Ectodermal cell (in vitro differentiated cells): Measurements from ENCODE around the gene DENND2C.
"Not testable (repeated sequence)": the region's sequence is repeated elsewhere in the genome, so short reads cannot be mapped to it uniquely, and the experiment has no call there.

Source experiments
- H3K27ac ChIP-seq: 2 replicates; pipeline ENCODE4 v1.7.0; 2013; ENCODE audit warnings: mild to moderate bottlenecking, low read depth, low read length; ENCODE audit not compliant: insufficient read depth, poor library complexity, severe bottlenecking
- H3K27me3 ChIP-seq: 2 replicates; pipeline ENCODE4 v1.7.0; 2013; ENCODE audit warnings: mild to moderate bottlenecking, low read length; ENCODE audit not compliant: insufficient read depth, control insufficient read depth, poor library complexity, severe bottlenecking
- H3K36me3 ChIP-seq: one replicate; pipeline ENCODE4 v1.7.0; 2013; ENCODE audit warnings: low read length; ENCODE audit not compliant: control insufficient read depth, insufficient read depth
- H3K4me1 ChIP-seq: one replicate; pipeline ENCODE4 v1.7.0; 2013; ENCODE audit warnings: low read length; ENCODE audit not compliant: control insufficient read depth, insufficient read depth
- H3K4me3 ChIP-seq: 2 replicates; pipeline ENCODE4 v1.7.0; 2013; ENCODE audit warnings: low read depth, low read length, control low read depth; ENCODE audit not compliant: insufficient read depth
- H3K9me3 ChIP-seq: 2 replicates; pipeline ENCODE4 v1.7.0; 2013; ENCODE audit warnings: mild to moderate bottlenecking, low read length, moderate library complexity; ENCODE audit not compliant: control insufficient read depth
- WGBS, 2 experiments: methylation state at CpG; one replicate each; pipeline ENCODE4 v1.1.7; 2013; ENCODE audit warnings: missing lambda C conversion rate in 2 of 2; 5-methylcytosine and 5-hydroxymethylcytosine counted together

DENND2C gene

DNA sequence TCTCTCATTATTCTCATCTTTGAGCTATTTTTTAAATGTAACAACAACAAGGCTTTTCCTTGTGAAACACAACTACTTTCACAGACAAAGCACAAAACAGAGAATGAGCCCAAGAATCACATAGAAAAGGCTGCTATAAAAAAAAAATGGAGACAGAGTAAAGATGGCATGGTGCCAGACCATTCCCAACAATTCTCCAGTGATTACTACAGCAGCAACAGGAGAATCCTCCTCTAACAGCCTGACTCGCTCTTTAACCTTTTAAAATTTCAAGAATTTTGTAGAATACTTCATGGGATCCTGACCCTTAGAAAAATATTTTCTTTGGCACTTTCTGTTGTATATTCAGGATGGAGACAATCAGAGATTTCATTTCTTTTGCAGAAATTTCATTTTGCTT is 84.6 kb downstream of the DENND2C start:
- 100% methylated on average over 1 of the region's 1 CpG for WGBS, 2 experiments
- no peaks in the 10 kb centered on the region for H3K36me3 ChIP-seq

DNA sequence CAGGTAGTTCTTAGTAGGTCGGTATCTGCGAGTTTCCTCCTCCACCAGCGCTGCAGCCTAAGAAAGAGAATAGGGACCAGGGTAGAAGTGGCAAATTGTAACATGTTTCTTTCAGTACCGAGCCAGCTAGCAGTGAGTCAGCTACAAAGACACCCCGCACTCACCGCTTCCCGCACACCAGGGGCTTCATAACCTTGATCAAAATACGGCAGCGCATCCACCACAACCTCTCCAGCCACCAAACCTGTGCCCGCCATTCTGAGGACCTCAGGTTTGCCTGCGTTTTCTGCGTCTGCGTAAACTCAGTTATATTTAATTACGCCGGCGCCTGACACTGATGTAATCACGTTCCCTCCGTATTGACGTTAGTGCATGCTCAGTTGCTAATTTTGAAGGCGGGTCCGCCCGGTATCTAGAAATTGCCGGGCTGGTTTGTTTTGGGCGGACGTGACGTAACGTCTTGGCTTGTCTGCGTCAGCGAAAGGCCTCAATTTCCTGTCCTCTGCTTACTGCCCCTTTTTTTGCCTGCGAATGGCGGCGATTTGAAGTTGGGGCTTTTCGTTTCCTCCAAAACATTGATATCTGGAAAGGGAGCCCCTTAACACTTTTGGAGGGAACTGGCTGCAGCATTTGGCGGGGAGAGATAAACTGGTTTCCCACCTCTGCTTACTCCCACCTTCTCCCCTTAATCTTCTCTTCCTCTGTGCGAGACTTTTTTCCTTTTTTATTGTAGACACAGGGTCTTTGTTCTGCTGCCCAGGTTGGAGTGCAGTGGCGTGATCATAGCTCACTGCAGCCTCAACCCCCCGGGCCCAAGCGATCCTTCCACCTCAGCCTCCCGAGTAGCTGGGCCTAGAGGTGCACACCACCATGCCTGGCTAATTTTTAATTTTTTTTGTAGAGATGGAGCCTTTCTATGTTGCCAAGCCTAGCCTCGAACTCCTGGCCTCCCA is 88.2 kb downstream of the DENND2C start, which contains the start of gene BCAS2:
BCAS2 (minus strand) TSS at position 281 of the 953 bp plus-strand sequence; CDS start at position 257, 24 bp downstream.
- WGBS, 2 experiments: 12% methylated on average over 40 of the region's 40 CpGs
- H3K4me3 ChIP-seq: peak within 1 kb of the TSS; percentile 76
- peaks cover 5% of the 10 kb centered on the region for H3K27me3 ChIP-seq
- H3K9me3 ChIP-seq: no peaks in the 10 kb centered on the region
- H3K36me3 ChIP-seq: peaks cover 14% of the 10 kb centered on the region
- H3K4me1 ChIP-seq: no peaks in the 10 kb centered on the region
- H3K27ac ChIP-seq: peak within 1 kb of the TSS; percentile 22

More for the DNA sequence above, 84.6 kb downstream of the DENND2C start:
- Histone ChIP-seq H3K27me3 (peaks cover 5% of the 10 kb centered on the region), H3K27ac (no peak overlapping the region), H3K9me3 (no peaks in the 10 kb centered on the region), H3K4me1 (no peaks in the 10 kb centered on the region), H3K4me3 (no peak overlapping the region)

DNA sequence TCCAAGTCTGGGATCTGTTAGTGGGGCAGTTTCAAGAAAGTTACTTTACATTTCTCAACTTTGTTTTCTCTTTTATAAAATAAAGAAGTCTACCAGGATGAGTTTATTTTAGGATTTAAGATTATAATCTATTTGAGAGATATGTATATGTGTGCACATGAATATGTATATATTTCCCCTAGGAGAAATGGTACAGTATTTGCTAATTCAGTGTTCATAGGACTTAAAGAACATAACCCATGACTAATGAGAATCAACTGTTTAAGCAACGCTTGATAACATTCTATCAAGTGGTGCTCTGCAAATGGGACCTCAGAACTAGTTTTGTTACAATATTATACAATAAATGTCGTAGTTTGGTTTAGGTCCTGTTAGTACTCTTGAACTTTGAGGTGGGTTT is 95.5 kb downstream of the DENND2C start:
- WGBS, 2 experiments: 97 to 100% methylated on average over 2 of the region's 2 CpGs
- Histone ChIP-seq H3K9me3 (no peaks in the 10 kb centered on the region), H3K36me3 (peaks cover 37% of the 10 kb centered on the region), H3K27me3 (no peaks in the 10 kb centered on the region), H3K4me3 (no peak overlapping the region), H3K27ac (no peak overlapping the region), H3K4me1 (no peaks in the 10 kb centered on the region)

DNA sequence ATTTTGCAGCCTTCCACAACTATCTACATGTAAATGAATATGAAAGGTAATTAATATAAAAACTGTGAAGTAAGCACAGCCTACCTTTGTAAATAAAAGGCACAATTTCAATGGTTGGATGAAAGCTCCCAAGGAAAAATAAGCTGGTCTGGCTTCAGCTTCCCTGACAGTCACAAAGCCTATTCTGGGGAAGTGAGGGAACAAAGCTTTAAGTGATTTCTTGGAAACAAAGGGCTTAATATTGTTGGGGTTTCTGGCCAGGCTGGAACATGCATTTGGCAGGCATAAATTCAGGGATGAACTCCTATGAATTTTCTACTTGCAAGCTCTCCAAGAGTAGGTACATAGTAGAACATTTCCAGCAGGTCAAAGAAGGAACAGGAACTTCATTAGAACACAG is 105.7 kb downstream of the DENND2C start:
- H3K27me3 ChIP-seq: no peaks in the 10 kb centered on the region
- H3K27ac ChIP-seq: no peak overlapping the region
- no peaks in the 10 kb centered on the region for H3K9me3 ChIP-seq
- no peaks in the 10 kb centered on the region for H3K4me1 ChIP-seq
- H3K36me3 ChIP-seq: peaks cover 25% of the 10 kb centered on the region
- H3K4me3 ChIP-seq: no peak overlapping the region

DNA sequence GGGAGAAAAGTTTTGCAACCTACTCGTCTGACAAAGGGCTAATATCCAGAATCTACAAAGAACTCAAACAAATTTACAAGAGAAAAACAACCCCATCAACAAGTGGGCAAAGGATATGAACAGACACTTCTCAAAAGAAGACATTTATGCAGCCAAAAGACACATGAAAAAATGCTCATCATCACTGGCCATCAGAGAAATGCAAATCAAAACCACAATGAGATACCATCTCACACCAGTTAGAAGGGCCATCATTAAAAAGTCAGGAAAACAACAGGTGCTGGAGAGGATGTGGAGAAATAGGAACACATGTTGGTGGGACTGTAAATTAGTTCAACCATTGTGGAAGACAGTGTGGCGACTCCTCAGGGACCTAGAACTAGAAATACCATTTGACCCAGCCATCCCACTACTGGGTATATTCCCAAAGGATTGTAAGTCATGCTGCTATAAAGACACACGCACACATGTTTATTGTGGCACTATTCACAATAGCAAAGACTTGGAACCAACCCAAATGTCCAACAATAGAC is 106.8 kb downstream of the DENND2C start:
- H3K9me3 ChIP-seq, H3K27me3 ChIP-seq, H3K4me1 ChIP-seq, H3K27ac ChIP-seq, H3K4me3 ChIP-seq: not testable (repeated sequence)
- peaks cover 18% of the 10 kb centered on the region for H3K36me3 ChIP-seq
- 88 to 89% methylated on average over 2 of the region's 3 CpGs for WGBS, 2 experiments

DNA sequence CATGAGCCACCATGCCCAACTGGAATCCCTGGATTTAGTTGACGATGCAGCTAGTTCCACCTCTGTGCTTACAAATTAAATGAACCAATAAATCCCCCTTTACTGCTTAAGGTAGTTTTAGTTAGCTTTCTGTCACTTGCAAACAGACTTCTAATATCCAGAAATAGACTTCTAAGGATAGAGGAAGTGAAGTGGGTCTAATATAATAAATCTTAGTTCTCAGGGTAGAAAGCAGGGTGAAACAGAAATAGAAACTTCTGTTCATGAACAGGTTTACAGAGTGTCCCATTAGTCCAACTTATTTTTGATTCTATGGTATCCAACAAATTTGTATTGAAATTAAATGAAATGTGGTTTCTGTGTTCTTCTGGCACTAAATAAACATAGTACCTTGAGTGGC is 108.5 kb downstream of the DENND2C start:
- H3K27ac ChIP-seq: no peak overlapping the region
- WGBS, 2 experiments: 80 to 89% methylated on average over 1 of the region's 1 CpG
- no peaks in the 10 kb centered on the region for H3K27me3 ChIP-seq
- H3K4me1 ChIP-seq: no peaks in the 10 kb centered on the region
- peaks cover 9% of the 10 kb centered on the region for H3K36me3 ChIP-seq
- no peaks in the 10 kb centered on the region for H3K9me3 ChIP-seq
- no peak overlapping the region for H3K4me3 ChIP-seq

DNA sequence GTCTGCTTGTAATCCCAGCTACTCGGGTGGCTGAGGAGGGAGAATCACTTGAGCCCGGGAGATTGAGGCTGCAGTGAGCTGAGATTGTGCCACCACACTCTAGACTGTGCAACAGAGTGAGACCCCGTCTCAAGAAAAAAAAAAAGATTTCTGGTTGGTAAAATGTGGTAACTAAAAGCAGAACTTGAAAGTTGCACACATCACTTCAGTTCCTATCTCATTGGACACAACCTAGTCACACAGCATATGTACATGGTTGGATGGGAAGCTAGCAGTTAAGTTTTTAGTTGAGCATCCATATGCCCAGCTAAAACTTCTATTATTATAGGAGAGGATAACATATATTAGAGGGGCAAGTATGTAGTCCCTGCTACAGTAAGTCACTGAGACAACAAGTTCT is 110.5 kb downstream of the DENND2C start:
- H3K27ac ChIP-seq: no peak overlapping the region
- no peaks in the 10 kb centered on the region for H3K36me3 ChIP-seq
- 87 to 96% methylated on average over 3 of the region's 3 CpGs for WGBS, 2 experiments
- no peaks in the 10 kb centered on the region for H3K4me1 ChIP-seq
- no peak overlapping the region for H3K4me3 ChIP-seq
- H3K27me3 ChIP-seq: no peaks in the 10 kb centered on the region
- H3K9me3 ChIP-seq: no peaks in the 10 kb centered on the region

DNA sequence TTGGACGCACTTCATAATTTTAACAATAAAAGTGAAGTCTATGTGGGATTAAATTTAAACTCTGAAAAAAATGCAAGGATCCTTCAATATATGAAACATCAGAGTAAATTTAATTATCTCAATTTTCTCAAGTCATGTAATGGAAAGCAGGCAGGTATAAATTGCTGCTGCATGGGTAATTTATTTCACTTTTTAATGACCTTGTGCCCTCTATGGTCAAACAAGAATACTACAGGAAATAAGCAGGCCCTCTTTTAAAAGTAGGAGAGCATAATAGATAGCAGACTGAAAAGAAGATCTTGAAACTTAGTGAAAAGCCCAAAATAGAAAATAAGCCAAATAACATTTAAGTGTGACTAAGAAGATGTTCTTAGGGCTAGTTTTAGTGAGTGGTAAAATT is 111.3 kb downstream of the DENND2C start:
- no peaks in the 10 kb centered on the region for H3K36me3 ChIP-seq
- 67% methylated on average over 1 of the region's 1 CpG; no CpG with 5 or more reads in 1 of the 2 experiments for WGBS, 2 experiments
- H3K27me3 ChIP-seq: no peaks in the 10 kb centered on the region
- no peaks in the 10 kb centered on the region for H3K4me1 ChIP-seq
- no peaks in the 10 kb centered on the region for H3K9me3 ChIP-seq
- no peak overlapping the region for H3K4me3 ChIP-seq
- no peak overlapping the region for H3K27ac ChIP-seq

DNA sequence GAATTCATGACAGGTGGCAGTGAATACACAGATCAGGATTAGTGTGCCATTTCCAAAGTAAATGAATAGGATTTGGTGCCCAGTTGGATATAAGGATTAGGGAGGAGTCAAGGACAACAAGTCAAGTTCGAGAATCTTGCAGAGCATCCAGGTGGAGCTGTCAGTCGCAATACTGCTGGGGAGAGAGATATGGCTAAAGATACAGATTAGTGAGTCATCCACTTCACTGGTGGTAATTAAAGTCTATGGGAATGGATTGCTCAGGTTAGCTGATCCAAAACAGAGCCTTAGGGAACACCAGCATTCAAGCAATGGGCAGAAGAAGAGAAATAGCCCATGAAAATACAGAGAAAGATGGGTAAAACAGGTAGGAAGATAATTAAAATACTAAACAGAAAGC is 115.3 kb downstream of the DENND2C start:
- 90 to 92% methylated on average over 2 of the region's 2 CpGs for WGBS, 2 experiments
- no peak overlapping the region for H3K27ac ChIP-seq
- H3K36me3 ChIP-seq: no peaks in the 10 kb centered on the region
- H3K4me1 ChIP-seq: no peaks in the 10 kb centered on the region
- H3K4me3 ChIP-seq: no peak overlapping the region
- H3K27me3 ChIP-seq: no peaks in the 10 kb centered on the region
- no peaks in the 10 kb centered on the region for H3K9me3 ChIP-seq

DNA sequence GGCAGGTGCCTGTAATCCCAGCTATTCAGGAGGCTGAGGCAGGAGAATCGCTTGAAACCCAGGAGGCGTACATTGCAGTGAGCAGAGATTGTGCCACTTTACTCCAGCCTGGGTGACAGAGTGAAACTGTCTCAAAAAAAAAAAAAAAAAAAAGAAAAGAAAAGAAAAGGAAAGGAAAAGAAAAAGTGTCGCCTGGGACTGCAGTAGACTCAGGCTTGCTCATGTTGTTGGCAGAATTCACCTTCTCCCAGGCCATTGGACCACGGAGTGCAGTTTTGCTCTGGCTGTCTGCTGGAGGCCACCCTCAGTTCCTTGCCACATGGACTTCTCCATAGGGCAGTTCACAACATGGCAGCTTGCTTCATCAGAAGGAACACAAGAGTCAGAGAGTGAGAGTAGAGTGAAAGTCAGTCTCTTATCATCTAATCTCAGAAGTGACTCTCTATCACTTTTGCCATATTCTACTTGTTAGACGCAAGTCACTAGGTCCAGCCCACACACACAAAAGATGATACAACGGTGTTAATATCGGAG is 117.7 kb downstream of the DENND2C start:
- H3K27ac ChIP-seq: no peak overlapping the region
- no peaks in the 10 kb centered on the region for H3K4me1 ChIP-seq
- no peaks in the 10 kb centered on the region for H3K9me3 ChIP-seq
- H3K4me3 ChIP-seq: no peak overlapping the region
- H3K36me3 ChIP-seq: no peaks in the 10 kb centered on the region
- WGBS, 2 experiments: 95 to 96% methylated on average over 7 of the region's 7 CpGs
- no peaks in the 10 kb centered on the region for H3K27me3 ChIP-seq
